KMS-11 (cell line): Measurements from ENCODE around the gene THRB.

ENCODE experiments used
- H2AFZ ChIP-seq: fragments of 200-600 bp; sonication (generic); 2 replicates; pipeline ENCODE4 v1.6.1; 2016; ENCODE audit warnings: antibody characterized with exemption, mixed run types, low read depth
- H3K27ac ChIP-seq: fragments of 200-600 bp; sonication (generic); 2 replicates; pipeline ENCODE4 v1.6.1; 2016; ENCODE audit warnings: mild to moderate bottlenecking, mixed run types
- H3K27me3 ChIP-seq: fragments of 200-600 bp; sonication (generic); 2 replicates; pipeline ENCODE4 v1.6.1; 2017; ENCODE audit warnings: mild to moderate bottlenecking, low read depth, mixed run types, moderate library complexity; ENCODE audit not compliant: insufficient read depth
- H3K36me3 ChIP-seq: fragments of 200-600 bp; sonication (generic); 2 replicates; pipeline ENCODE4 v1.6.1; 2017; ENCODE audit warnings: mild to moderate bottlenecking, mixed run types; ENCODE audit not compliant: insufficient read depth
- H3K4me1 ChIP-seq: fragments of 200-600 bp; sonication (generic); 2 replicates; pipeline ENCODE4 v1.6.1; 2016; ENCODE audit warnings: mild to moderate bottlenecking, low read depth, mixed run types; ENCODE audit not compliant: poor library complexity, severe bottlenecking
- H3K4me2 ChIP-seq: fragments of 200-600 bp; sonication (generic); 2 replicates; pipeline ENCODE4 v1.7.0; 2016; ENCODE audit warnings: mild to moderate bottlenecking, mixed run types
- H3K4me3 ChIP-seq: fragments of 200-600 bp; sonication (generic); IDR thresholded peaks from 2 replicates; pipeline ENCODE4 v1.6.1; 2017; ENCODE audit warnings: low read depth, low read length, mixed read lengths; ENCODE audit not compliant: insufficient read depth
- H3K79me2 ChIP-seq: fragments of 200-600 bp; sonication (generic); 2 replicates; pipeline ENCODE4 v1.6.1; 2016; ENCODE audit warnings: low read depth, mixed run types; ENCODE audit not compliant: insufficient read depth
- H3K9ac ChIP-seq: fragments of 200-600 bp; sonication (generic); 2 replicates; pipeline ENCODE4 v1.6.1; 2016; ENCODE audit warnings: mild to moderate bottlenecking, mixed run types
- H4K20me1 ChIP-seq: fragments of 200-600 bp; sonication (generic); 2 replicates; pipeline ENCODE4 v1.6.1; 2016; ENCODE audit warnings: mild to moderate bottlenecking, mixed run types; ENCODE audit not compliant: insufficient read depth
- CTCF ChIP-seq: fragments of 200-600 bp; sonication (generic); conservative IDR thresholded peaks from 2 replicates; pipeline ENCODE4 v1.6.1; 2017; ENCODE audit warnings: low read depth, mild to moderate bottlenecking, antibody characterized with exemption, low read length, moderate library complexity, mixed read lengths

The THRB gene

GRCh38 chr3:24480497-24480896, 14.2 kb downstream of the THRB start:
- no peaks in the 10 kb centered on the region for H3K27me3 ChIP-seq
- H2AFZ ChIP-seq: no peak overlapping the region
- no peak overlapping the region for H3K27ac ChIP-seq
- H4K20me1 ChIP-seq: no peaks in the 10 kb centered on the region
- no peak for TF ChIP-seq CTCF
- H3K4me1 ChIP-seq: no peaks in the 10 kb centered on the region
- no peak overlapping the region for H3K9ac ChIP-seq
- no peak overlapping the region for H3K4me3 ChIP-seq
- H3K4me2 ChIP-seq: no peak overlapping the region
- no peaks in the 10 kb centered on the region for H3K36me3 ChIP-seq
- H3K79me2 ChIP-seq: no peaks in the 10 kb centered on the region

- Histone ChIP-seq H3K4me1 (no peaks in the 10 kb centered on the region), H3K36me3 (no peaks in the 10 kb centered on the region), H3K27ac (no peak overlapping the region), H3K79me2 (no peaks in the 10 kb centered on the region), H3K4me3 (no peak overlapping the region), H3K9ac (no peak overlapping the region), H3K4me2 (no peak overlapping the region), H2AFZ (no peak overlapping the region), H4K20me1 (no peaks in the 10 kb centered on the region), H3K27me3 (no peaks in the 10 kb centered on the region)
- no peak for TF ChIP-seq CTCF
These were observed 14.8 kb downstream of the THRB start for GRCh38 chr3:24479816-24480215.

- H3K79me2 ChIP-seq: no peaks in the 10 kb centered on the region
- no peaks in the 10 kb centered on the region for H3K4me1 ChIP-seq
- TF ChIP-seq CTCF: no peak
These were observed 17.6 kb downstream of the THRB start for GRCh38 chr3:24476871-24477656.

GRCh38 chr3:24475925-24476324, 18.7 kb downstream of the THRB start:
- H3K79me2 ChIP-seq: no peaks in the 10 kb centered on the region
- no peak overlapping the region for H3K4me2 ChIP-seq

More at GRCh38 chr3:24476871-24477656, 17.6 kb downstream of the THRB start:
- Histone ChIP-seq H3K9ac (no peak overlapping the region), H3K27ac (no peak overlapping the region), H3K4me3 (no peak overlapping the region), H4K20me1 (no peaks in the 10 kb centered on the region), H2AFZ (no peak overlapping the region), H3K36me3 (no peaks in the 10 kb centered on the region), H3K27me3 (no peaks in the 10 kb centered on the region), H3K4me2 (no peak overlapping the region)

More at GRCh38 chr3:24475925-24476324, 18.7 kb downstream of the THRB start:
- no peak overlapping the region for H3K27ac ChIP-seq
- no peak overlapping the region for H3K4me3 ChIP-seq
- H3K27me3 ChIP-seq: no peaks in the 10 kb centered on the region
- no peak overlapping the region for H3K9ac ChIP-seq
- no peaks in the 10 kb centered on the region for H3K36me3 ChIP-seq
- H4K20me1 ChIP-seq: no peaks in the 10 kb centered on the region
- no peak overlapping the region for H2AFZ ChIP-seq
- TF ChIP-seq CTCF: no peak
- H3K4me1 ChIP-seq: no peaks in the 10 kb centered on the region
